WTC11 (cell line): ENCODE measurements around the gene RAP1GAP. TPM values are rescaled to one million over a fixed set of nuclear protein-coding genes. Genes with fewer than 3 reads are reported as not detected.
A peak's percentile ranks its signal among the peaks of the same experiment; 100 is the strongest.

Source experiments
- ATAC-seq: fragments of 200-7000 bp; cut with Tn5 transposase; 2 replicates; pipeline ENCODE4 v1.10.0; 2021; ENCODE audit warnings: mild to moderate bottlenecking, moderate library complexity
- CTCF ChIA-PET: fragments of 300-600 bp; sonication (Branson Sonifier 250); formaldehyde crosslinking; loops from one replicate; lab custom pipeline; 2021; ENCODE audit warnings: antibody characterized with exemption; lab: Charles Lee
- POLR2A ChIA-PET: fragments of 350-600 bp; sonication (Branson Sonifier 250); formaldehyde crosslinking; loops from one replicate; lab custom pipeline; 2021; ENCODE audit warnings: antibody characterized with exemption; lab: Charles Lee
- DNase-seq: peaks from one replicate; pipeline ENCODE4 v3.0.0; 2021; ENCODE audit warnings: low spot score
- H3K27ac Mint-ChIP-seq: 2 replicates; pipeline ENCODE4 v1.8.0; 2021; ENCODE audit warnings: mixed read lengths
- H3K27me3 Mint-ChIP-seq: 2 replicates; pipeline ENCODE4 v1.8.0; 2021; ENCODE audit warnings: low read depth, mild to moderate bottlenecking, moderate library complexity, mixed read lengths
- H3K36me3 Mint-ChIP-seq: 2 replicates; pipeline ENCODE4 v1.8.0; 2021; ENCODE audit warnings: mixed read lengths
- H3K4me1 Mint-ChIP-seq: 2 replicates; pipeline ENCODE4 v1.8.0; 2022; ENCODE audit warnings: mixed read lengths
- H3K4me3 Mint-ChIP-seq: 2 replicates; pipeline ENCODE4 v1.8.0; 2021; ENCODE audit warnings: mild to moderate bottlenecking, moderate library complexity, mixed read lengths
- H3K9me3 Mint-ChIP-seq: 2 replicates; pipeline ENCODE4 v1.8.0; 2021; ENCODE audit warnings: mixed read lengths
- FOXP1 ChIP-seq: sonication (generic); formaldehyde crosslinking; IDR thresholded peaks from 2 replicates; pipeline ENCODE4 v1.8.0; 2022; ENCODE audit warnings: missing genetic modification reagents, mild to moderate bottlenecking, moderate library complexity, borderline replicate concordance
- HMGXB4 ChIP-seq: sonication (generic); formaldehyde crosslinking; IDR thresholded peaks from 2 replicates; pipeline ENCODE4 v1.8.1; 2023; ENCODE audit warnings: mild to moderate bottlenecking, moderate library complexity, missing genetic modification reagents
- IRF2 ChIP-seq: sonication (generic); formaldehyde crosslinking; IDR thresholded peaks from 2 replicates; pipeline ENCODE4 v1.8.0; 2022; ENCODE audit warnings: low read depth, missing genetic modification reagents, borderline replicate concordance
- JAZF1 ChIP-seq: fragments of 250-450 bp; sonication (Bioruptor Pico); IDR thresholded peaks from 2 replicates; pipeline ENCODE4 v1.9.0; 2021; ENCODE audit warnings: moderate library complexity, mild to moderate bottlenecking, inconsistent platforms
- NFATC4 ChIP-seq: fragments of 250-450 bp; sonication (Bioruptor Pico); IDR thresholded peaks from 2 replicates; pipeline ENCODE4 v1.9.0; 2021; ENCODE audit warnings: mild to moderate bottlenecking
- NR2C2 ChIP-seq: sonication (generic); formaldehyde crosslinking; IDR thresholded peaks from 2 replicates; pipeline ENCODE4 v1.8.0; 2022; ENCODE audit warnings: mild to moderate bottlenecking, missing genetic modification reagents
- USF2 ChIP-seq: sonication (generic); formaldehyde crosslinking; IDR thresholded peaks from 2 replicates; pipeline ENCODE4 v1.8.1; 2023; ENCODE audit warnings: mild to moderate bottlenecking, missing genetic modification reagents, moderate library complexity
- ZNF121 ChIP-seq: sonication (generic); formaldehyde crosslinking; IDR thresholded peaks from 2 replicates; pipeline ENCODE4 v1.8.0; 2023; ENCODE audit warnings: missing genetic modification reagents
- ZNF138 ChIP-seq: sonication (generic); formaldehyde crosslinking; conservative IDR thresholded peaks from 2 replicates; pipeline ENCODE4 v1.8.1; 2022; ENCODE audit warnings: mild to moderate bottlenecking, moderate library complexity, missing genetic modification reagents
- ZNF219 ChIP-seq: sonication (generic); formaldehyde crosslinking; IDR thresholded peaks from 2 replicates; pipeline ENCODE4 v1.8.0; 2023; ENCODE audit warnings: missing genetic modification reagents, mild to moderate bottlenecking, borderline replicate concordance
- ZNF317 ChIP-seq: sonication (generic); formaldehyde crosslinking; IDR thresholded peaks from 2 replicates; pipeline ENCODE4 v1.8.1; 2023; ENCODE audit warnings: low read depth, mild to moderate bottlenecking, moderate library complexity, missing genetic modification reagents, borderline replicate concordance
- ZNF423 ChIP-seq: fragments of 250-450 bp; sonication (Bioruptor Pico); IDR thresholded peaks from 2 replicates; pipeline ENCODE4 v2.1.2; 2022; ENCODE audit warnings: mild to moderate bottlenecking, moderate library complexity
- total RNA-seq: library from RNA; stranded (reverse); gene quantifications from 3 replicates; pipeline ENCODE4 v1.2.3, GENCODE V29; 2021
- TF ChIP-seq, protein P1 (sequence below): fragments of 250-450 bp; sonication (Bioruptor Pico); IDR thresholded peaks from 2 replicates; pipeline ENCODE4 v1.9.0; 2021; ENCODE audit warnings: mild to moderate bottlenecking, borderline replicate concordance
- TF ChIP-seq, protein P2 (sequence below): sonication (generic); formaldehyde crosslinking; IDR thresholded peaks from 2 replicates; pipeline ENCODE4 v1.8.1; 2023; ENCODE audit warnings: mild to moderate bottlenecking, missing genetic modification reagents

Gene RAP1GAP
- total RNA-seq, 1 experiment from 2014 or later = 7.6 TPM

DNA sequence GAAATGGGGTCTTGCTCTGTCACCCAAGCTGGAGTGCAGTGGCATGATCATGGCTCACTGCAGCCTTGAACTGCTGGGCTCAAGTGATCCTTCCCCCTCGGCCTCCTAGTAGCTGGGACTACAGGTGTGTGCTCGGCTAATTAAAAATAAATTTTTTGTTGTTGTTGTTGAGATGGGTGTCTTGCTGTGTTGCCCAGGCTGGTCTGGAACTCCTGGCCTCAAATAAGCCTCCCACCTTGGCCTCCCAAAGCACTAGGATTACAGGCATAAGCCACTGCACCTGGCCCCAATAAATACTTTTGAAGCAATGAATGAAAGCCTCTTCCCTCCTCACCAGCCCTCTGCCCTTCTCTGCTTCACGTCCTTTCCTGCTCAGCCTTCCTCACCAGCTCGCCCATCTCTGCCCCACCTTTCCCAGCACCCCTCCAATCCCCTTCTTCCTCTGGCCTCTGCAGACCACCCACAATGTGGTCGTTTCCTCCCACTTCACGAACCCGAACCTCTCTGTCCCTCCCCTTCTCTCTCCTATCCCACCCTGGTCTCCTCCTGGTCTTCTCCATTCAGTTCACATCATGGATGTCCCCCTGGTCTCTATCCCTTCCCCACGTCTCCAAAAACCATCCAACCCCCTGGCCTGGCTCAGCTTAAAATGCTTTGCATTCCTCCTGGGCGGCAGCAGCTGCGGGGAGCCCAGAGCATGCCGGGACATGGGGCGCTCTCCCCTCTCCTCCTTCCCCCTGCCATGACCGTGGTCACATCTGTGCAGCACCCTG is 38.4 kb downstream of the RAP1GAP start:
- no peak for TF ChIP-seq FOXP1 (CRISPR knock-in tag)
- peak; percentile 48; the same call in 1 of the 2 replicates for TF ChIP-seq ZNF423 (CRISPR knock-in tag)
- peak; percentile 97 for TF ChIP-seq ZNF121
- TF ChIP-seq ZNF317 (CRISPR knock-in tag) = no peak
- TF ChIP-seq, all 79 proteins: peak for 2
- Mint-ChIP-seq H3K27me3 (no peaks in the 10 kb centered on the region), H3K4me1 (peaks cover 30% of the 10 kb centered on the region), H3K36me3 (no peaks in the 10 kb centered on the region), H3K9me3 (no peaks in the 10 kb centered on the region), H3K4me3 (peak overlapping the region; percentile 18; the same call in 1 of the 2 replicates), H3K27ac (peak overlapping the region; percentile 25; the same call in 1 of the 2 replicates)
- ATAC-seq (peak; percentile 52), DNase-seq (no peak)
- ChIA-PET POLR2A (no interaction called here), CTCF (interaction anchor here (2.0 kb wide), 1 partner anchor 22 kb away, joined by 7 read pairs; no protein-coding TSS in a partner anchor)

GRCh38 chr1:21629971-21630370 is 39.2 kb downstream of the RAP1GAP start:
- Mint-ChIP-seq H3K36me3 (no peaks in the 10 kb centered on the region), H3K27ac (no peak overlapping the region), H3K27me3 (no peaks in the 10 kb centered on the region), H3K4me3 (no peak overlapping the region), H3K9me3 (no peaks in the 10 kb centered on the region), H3K4me1 (peaks cover 30% of the 10 kb centered on the region)
- TF ChIP-seq, protein P1, sequence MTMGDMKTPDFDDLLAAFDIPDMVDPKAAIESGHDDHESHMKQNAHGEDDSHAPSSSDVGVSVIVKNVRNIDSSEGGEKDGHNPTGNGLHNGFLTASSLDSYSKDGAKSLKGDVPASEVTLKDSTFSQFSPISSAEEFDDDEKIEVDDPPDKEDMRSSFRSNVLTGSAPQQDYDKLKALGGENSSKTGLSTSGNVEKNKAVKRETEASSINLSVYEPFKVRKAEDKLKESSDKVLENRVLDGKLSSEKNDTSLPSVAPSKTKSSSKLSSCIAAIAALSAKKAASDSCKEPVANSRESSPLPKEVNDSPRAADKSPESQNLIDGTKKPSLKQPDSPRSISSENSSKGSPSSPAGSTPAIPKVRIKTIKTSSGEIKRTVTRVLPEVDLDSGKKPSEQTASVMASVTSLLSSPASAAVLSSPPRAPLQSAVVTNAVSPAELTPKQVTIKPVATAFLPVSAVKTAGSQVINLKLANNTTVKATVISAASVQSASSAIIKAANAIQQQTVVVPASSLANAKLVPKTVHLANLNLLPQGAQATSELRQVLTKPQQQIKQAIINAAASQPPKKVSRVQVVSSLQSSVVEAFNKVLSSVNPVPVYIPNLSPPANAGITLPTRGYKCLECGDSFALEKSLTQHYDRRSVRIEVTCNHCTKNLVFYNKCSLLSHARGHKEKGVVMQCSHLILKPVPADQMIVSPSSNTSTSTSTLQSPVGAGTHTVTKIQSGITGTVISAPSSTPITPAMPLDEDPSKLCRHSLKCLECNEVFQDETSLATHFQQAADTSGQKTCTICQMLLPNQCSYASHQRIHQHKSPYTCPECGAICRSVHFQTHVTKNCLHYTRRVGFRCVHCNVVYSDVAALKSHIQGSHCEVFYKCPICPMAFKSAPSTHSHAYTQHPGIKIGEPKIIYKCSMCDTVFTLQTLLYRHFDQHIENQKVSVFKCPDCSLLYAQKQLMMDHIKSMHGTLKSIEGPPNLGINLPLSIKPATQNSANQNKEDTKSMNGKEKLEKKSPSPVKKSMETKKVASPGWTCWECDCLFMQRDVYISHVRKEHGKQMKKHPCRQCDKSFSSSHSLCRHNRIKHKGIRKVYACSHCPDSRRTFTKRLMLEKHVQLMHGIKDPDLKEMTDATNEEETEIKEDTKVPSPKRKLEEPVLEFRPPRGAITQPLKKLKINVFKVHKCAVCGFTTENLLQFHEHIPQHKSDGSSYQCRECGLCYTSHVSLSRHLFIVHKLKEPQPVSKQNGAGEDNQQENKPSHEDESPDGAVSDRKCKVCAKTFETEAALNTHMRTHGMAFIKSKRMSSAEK (CRISPR knock-in tag) = no peak
- no peak for TF ChIP-seq ZNF138 (CRISPR knock-in tag)
- TF ChIP-seq, protein P2, sequence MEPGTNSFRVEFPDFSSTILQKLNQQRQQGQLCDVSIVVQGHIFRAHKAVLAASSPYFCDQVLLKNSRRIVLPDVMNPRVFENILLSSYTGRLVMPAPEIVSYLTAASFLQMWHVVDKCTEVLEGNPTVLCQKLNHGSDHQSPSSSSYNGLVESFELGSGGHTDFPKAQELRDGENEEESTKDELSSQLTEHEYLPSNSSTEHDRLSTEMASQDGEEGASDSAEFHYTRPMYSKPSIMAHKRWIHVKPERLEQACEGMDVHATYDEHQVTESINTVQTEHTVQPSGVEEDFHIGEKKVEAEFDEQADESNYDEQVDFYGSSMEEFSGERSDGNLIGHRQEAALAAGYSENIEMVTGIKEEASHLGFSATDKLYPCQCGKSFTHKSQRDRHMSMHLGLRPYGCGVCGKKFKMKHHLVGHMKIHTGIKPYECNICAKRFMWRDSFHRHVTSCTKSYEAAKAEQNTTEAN (CRISPR knock-in tag) = no peak
- TF ChIP-seq NR2C2 (CRISPR knock-in tag) = no peak
- POLR2A ChIA-PET = no interaction called here
- ATAC-seq = no peak
- CTCF ChIA-PET = interaction anchor here (1.2 kb wide), 1 partner anchor 18 kb away, joined by 3 read pairs; no protein-coding TSS in a partner anchor
- DNase-seq = no peak

GRCh38 chr1:21628798-21629393 is 40.3 kb downstream of the RAP1GAP start:
- peaks cover 4% of the 10 kb centered on the region; the same call in 1 of the 2 replicates for H3K27me3 Mint-ChIP-seq
- DNase-seq (no peak), ATAC-seq (no peak)
- H3K4me1 Mint-ChIP-seq = peaks cover 30% of the 10 kb centered on the region
- no peaks in the 10 kb centered on the region for H3K9me3 Mint-ChIP-seq
- H3K36me3 Mint-ChIP-seq = no peaks in the 10 kb centered on the region
- CTCF ChIA-PET = interaction anchor here (0.8 to 1.2 kb wide), 2 partner anchors 19 to 29 kb away, joined by 3 read pairs; no protein-coding TSS in a partner anchor
- no peak overlapping the region for H3K27ac Mint-ChIP-seq
- no peak overlapping the region for H3K4me3 Mint-ChIP-seq
- POLR2A ChIA-PET = no interaction called here
- TF ChIP-seq ZNF219 = no peak
- no peak for TF ChIP-seq USF2 (CRISPR knock-in tag)
- no peak for TF ChIP-seq IRF2 (CRISPR knock-in tag)
- no peak for TF ChIP-seq JAZF1 (CRISPR knock-in tag)
- no peak for TF ChIP-seq NFATC4
- no peak for TF ChIP-seq HMGXB4
